Parathyroid adenoma (tissue), 2 donors: Measurements from ENCODE around the gene FAM120AOS.

Experiments
- H2AFZ ChIP-seq: fragments of 300-600 bp; sonication (generic); one replicate; pipeline ENCODE4 v1.7.0; 2017; ENCODE audit warnings: antibody characterized with exemption, mild to moderate bottlenecking
- H3K27ac ChIP-seq: fragments of 300-600 bp; sonication (generic); one replicate; pipeline ENCODE4 v1.7.0; 2017
- H3K27me3 ChIP-seq: fragments of 300-600 bp; sonication (generic); one replicate; pipeline ENCODE4 v1.7.0; 2017; ENCODE audit warnings: low read length; ENCODE audit not compliant: control insufficient read depth, insufficient read depth
- H3K36me3 ChIP-seq: fragments of 300-600 bp; sonication (generic); one replicate; pipeline ENCODE4 v1.7.0; 2017; ENCODE audit warnings: low read length; ENCODE audit not compliant: control insufficient read depth, insufficient read depth
- H3K4me1 ChIP-seq: fragments of 300-600 bp; sonication (generic); one replicate; pipeline ENCODE4 v1.7.0; 2017; ENCODE audit warnings: control low read depth
- H3K4me2 ChIP-seq: fragments of 300-600 bp; sonication (generic); one replicate; pipeline ENCODE4 v1.7.0; 2017; ENCODE audit warnings: low read length
- H3K4me3 ChIP-seq: fragments of 300-600 bp; sonication (generic); one replicate; pipeline ENCODE4 v1.7.0; 2017; ENCODE audit warnings: low read depth, low read length
- H3K79me2 ChIP-seq: fragments of 300-600 bp; sonication (generic); one replicate; pipeline ENCODE4 v1.7.0; 2017; ENCODE audit warnings: control low read depth
- H3K9ac ChIP-seq: fragments of 300-600 bp; sonication (generic); one replicate; pipeline ENCODE4 v1.7.0; 2017; ENCODE audit warnings: mild to moderate bottlenecking
- H3K9me3 ChIP-seq: fragments of 300-600 bp; sonication (generic); one replicate; pipeline ENCODE4 v1.7.0; 2017; ENCODE audit warnings: low read length; ENCODE audit not compliant: control insufficient read depth
- TF ChIP-seq, protein P1 (sequence below): fragments of 300-600 bp; sonication (generic); IDR thresholded peaks from one replicate; pipeline ENCODE4 v1.7.0; 2017; ENCODE audit warnings: antibody characterized with exemption, mild to moderate bottlenecking
- donor health status: primary hyperparathyroidism.

The FAM120AOS gene

DNA sequence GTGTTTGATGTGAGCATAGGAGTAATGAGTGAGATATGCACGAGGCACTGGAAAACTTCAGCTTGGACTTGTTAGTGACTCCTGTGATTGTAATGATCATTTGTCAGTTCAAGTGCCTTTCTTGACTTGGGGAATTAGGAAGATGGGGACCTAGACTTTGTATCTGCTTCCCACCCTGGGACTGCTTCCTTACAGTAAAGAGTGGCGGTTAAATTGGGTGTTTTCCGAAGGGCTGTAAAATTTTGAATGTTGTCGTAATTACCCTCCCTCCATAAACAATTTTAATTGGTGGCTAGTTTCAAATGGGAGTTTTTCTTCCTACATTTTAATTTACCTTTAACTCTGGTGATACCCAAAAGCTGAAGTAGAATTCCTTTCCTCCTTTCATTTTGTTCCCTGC, 23.5 kb upstream of the FAM120AOS start:
- TF ChIP-seq, protein P1, sequence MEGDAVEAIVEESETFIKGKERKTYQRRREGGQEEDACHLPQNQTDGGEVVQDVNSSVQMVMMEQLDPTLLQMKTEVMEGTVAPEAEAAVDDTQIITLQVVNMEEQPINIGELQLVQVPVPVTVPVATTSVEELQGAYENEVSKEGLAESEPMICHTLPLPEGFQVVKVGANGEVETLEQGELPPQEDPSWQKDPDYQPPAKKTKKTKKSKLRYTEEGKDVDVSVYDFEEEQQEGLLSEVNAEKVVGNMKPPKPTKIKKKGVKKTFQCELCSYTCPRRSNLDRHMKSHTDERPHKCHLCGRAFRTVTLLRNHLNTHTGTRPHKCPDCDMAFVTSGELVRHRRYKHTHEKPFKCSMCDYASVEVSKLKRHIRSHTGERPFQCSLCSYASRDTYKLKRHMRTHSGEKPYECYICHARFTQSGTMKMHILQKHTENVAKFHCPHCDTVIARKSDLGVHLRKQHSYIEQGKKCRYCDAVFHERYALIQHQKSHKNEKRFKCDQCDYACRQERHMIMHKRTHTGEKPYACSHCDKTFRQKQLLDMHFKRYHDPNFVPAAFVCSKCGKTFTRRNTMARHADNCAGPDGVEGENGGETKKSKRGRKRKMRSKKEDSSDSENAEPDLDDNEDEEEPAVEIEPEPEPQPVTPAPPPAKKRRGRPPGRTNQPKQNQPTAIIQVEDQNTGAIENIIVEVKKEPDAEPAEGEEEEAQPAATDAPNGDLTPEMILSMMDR, result no peak
- H3K4me1 ChIP-seq, result no peaks in the 10 kb centered on the region
- no peak overlapping the region for H3K9ac ChIP-seq
- H3K36me3 ChIP-seq, result no peaks in the 10 kb centered on the region
- no peak overlapping the region for H3K4me2 ChIP-seq
- no peak overlapping the region for H3K27ac ChIP-seq
- no peaks in the 10 kb centered on the region for H3K9me3 ChIP-seq
- no peaks in the 10 kb centered on the region for H3K27me3 ChIP-seq
- H3K79me2 ChIP-seq, result peaks cover 25% of the 10 kb centered on the region
- no peak overlapping the region for H3K4me3 ChIP-seq
- no peak overlapping the region for H2AFZ ChIP-seq

GRCh38 chr9:93475856-93476255, 22.5 kb upstream of the FAM120AOS start:
- H2AFZ ChIP-seq, result no peak overlapping the region
- no peaks in the 10 kb centered on the region for H3K36me3 ChIP-seq
- no peak overlapping the region for H3K27ac ChIP-seq
- no peak overlapping the region for H3K4me3 ChIP-seq
- H3K4me2 ChIP-seq, result no peak overlapping the region
- H3K9me3 ChIP-seq, result no peaks in the 10 kb centered on the region
- H3K79me2 ChIP-seq, result peaks cover 20% of the 10 kb centered on the region
- no peaks in the 10 kb centered on the region for H3K4me1 ChIP-seq
- H3K9ac ChIP-seq, result no peak overlapping the region
- H3K27me3 ChIP-seq, result no peaks in the 10 kb centered on the region
- TF ChIP-seq, protein P1, result no peak

DNA sequence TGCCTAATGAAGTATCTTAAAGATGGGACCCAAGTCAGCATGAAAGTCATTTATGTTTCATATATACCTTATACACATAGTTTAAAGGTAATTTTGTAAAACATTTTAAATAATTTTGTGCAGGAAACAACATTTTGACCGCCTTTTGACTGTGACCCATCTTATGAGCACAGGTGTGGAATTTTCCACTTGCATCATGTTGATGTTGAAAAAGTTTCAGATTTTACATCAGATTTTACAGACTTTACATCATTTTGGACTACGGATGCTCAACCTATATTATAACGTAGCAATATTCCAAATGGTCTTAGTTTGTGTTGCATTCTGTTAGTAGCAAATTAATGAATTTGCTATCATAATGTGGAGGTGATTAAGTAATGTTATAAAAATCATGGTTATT, 21.7 kb upstream of the FAM120AOS start:
- no peak overlapping the region for H3K27ac ChIP-seq
- H2AFZ ChIP-seq, result no peak overlapping the region
- H3K79me2 ChIP-seq, result peaks cover 14% of the 10 kb centered on the region
- H3K4me2 ChIP-seq, result no peak overlapping the region
- no peaks in the 10 kb centered on the region for H3K27me3 ChIP-seq
- H3K4me1 ChIP-seq, result no peaks in the 10 kb centered on the region
- no peak overlapping the region for H3K9ac ChIP-seq
- no peak overlapping the region for H3K4me3 ChIP-seq
- TF ChIP-seq, protein P1, result no peak
- H3K9me3 ChIP-seq, result no peaks in the 10 kb centered on the region
- no peaks in the 10 kb centered on the region for H3K36me3 ChIP-seq

GRCh38 chr9:93473411-93473810, 20.0 kb upstream of the FAM120AOS start:
- Histone ChIP-seq H3K36me3 (no peaks in the 10 kb centered on the region), H3K27me3 (no peaks in the 10 kb centered on the region), H3K9ac (no peak overlapping the region), H2AFZ (no peak overlapping the region), H3K4me3 (no peak overlapping the region), H3K4me2 (no peak overlapping the region), H3K9me3 (no peaks in the 10 kb centered on the region), H3K27ac (no peak overlapping the region), H3K4me1 (no peaks in the 10 kb centered on the region), H3K79me2 (peaks cover 9% of the 10 kb centered on the region)
- TF ChIP-seq, protein P1, result no peak

GRCh38 chr9:93471124-93471523, 17.7 kb upstream of the FAM120AOS start:
- Histone ChIP-seq H3K4me3 (no peak overlapping the region), H3K4me2 (no peak overlapping the region), H3K36me3 (no peaks in the 10 kb centered on the region), H3K9me3 (no peaks in the 10 kb centered on the region), H3K9ac (no peak overlapping the region), H2AFZ (no peak overlapping the region), H3K27me3 (no peaks in the 10 kb centered on the region), H3K27ac (no peak overlapping the region), H3K4me1 (no peaks in the 10 kb centered on the region), H3K79me2 (peaks cover 22% of the 10 kb centered on the region)
- TF ChIP-seq, protein P1, result no peak
